NCI-H2081 treated with DMSO at 0.1 percent for 48 hours (cell line): ENCODE measurements around the gene MOB4.
"Not testable (repeated sequence)": the region's sequence is repeated elsewhere in the genome, so short reads cannot be mapped to it uniquely, and the experiment has no call there.

Experiments
- DNase-seq: peaks from one replicate; lab custom pipeline; 2025; lab: John Stamatoyannopoulos, UW

The MOB4 gene

GRCh38 chr2:197514754-197515153 is 1.1 kb upstream of the MOB4 start:
- DNase-seq: no peak

GRCh38 chr2:197515315-197515738 is 539 bp upstream of the MOB4 start:
- DNase-seq: no peak

GRCh38 chr2:197516393-197516761 is 511 bp downstream of the MOB4 start:
- no peak for DNase-seq

- DNase-seq: no peak
Observed at GRCh38 chr2:197517150-197517549, 1.3 kb downstream of the MOB4 start.

- no peak for DNase-seq
Observed at GRCh38 chr2:197538412-197538811, 22.5 kb downstream of the MOB4 start.

GRCh38 chr2:197539734-197540133 is 23.9 kb downstream of the MOB4 start:
- no peak for DNase-seq

- no peak for DNase-seq
Observed at GRCh38 chr2:197543206-197543605, 27.3 kb downstream of the MOB4 start.

- no peak for DNase-seq
Observed at GRCh38 chr2:197547163-197547900, 31.5 kb downstream of the MOB4 start.

- DNase-seq: no peak
Observed at GRCh38 chr2:197548582-197548981, 32.7 kb downstream of the MOB4 start.

- not testable (repeated sequence) for DNase-seq
Observed at GRCh38 chr2:197551260-197551659, 35.4 kb downstream of the MOB4 start.

- no peak for DNase-seq
Observed at GRCh38 chr2:197555467-197555866, 39.6 kb downstream of the MOB4 start.

- DNase-seq: no peak
Observed at GRCh38 chr2:197556456-197556855, 40.6 kb downstream of the MOB4 start.

GRCh38 chr2:197558393-197558792 is 42.5 kb downstream of the MOB4 start:
- DNase-seq: no peak

- DNase-seq: no peak
Observed at GRCh38 chr2:197559681-197560080, 43.8 kb downstream of the MOB4 start.

GRCh38 chr2:197560146-197560665 is 44.3 kb downstream of the MOB4 start:
- DNase-seq: no peak

- DNase-seq: no peak
Observed at GRCh38 chr2:197571627-197572271, 55.9 kb downstream of the MOB4 start.

- DNase-seq: no peak
Observed at GRCh38 chr2:197573608-197574007, 57.7 kb downstream of the MOB4 start.

- no peak for DNase-seq
Observed at GRCh38 chr2:197575987-197576386, 60.1 kb downstream of the MOB4 start.

- no peak for DNase-seq
Observed at GRCh38 chr2:197576631-197577030, 60.8 kb downstream of the MOB4 start.

- DNase-seq: no peak
Observed at GRCh38 chr2:197577446-197577845, 61.6 kb downstream of the MOB4 start.

- not testable (repeated sequence) for DNase-seq
Observed at GRCh38 chr2:197578294-197578693, 62.4 kb downstream of the MOB4 start.

GRCh38 chr2:197580166-197580565 is 64.3 kb downstream of the MOB4 start:
- DNase-seq: not testable (repeated sequence)

GRCh38 chr2:197587255-197587654 is 71.4 kb downstream of the MOB4 start:
- DNase-seq: not testable (repeated sequence)
